Stimulated activated CD8-positive, alpha-beta memory T cell treated with anti-CD3 and anti-CD28 coated beads, Interleukin-15, amount 100 ng/mL, for 24 hours (primary cell): Measurements from ENCODE around the gene TRIOBP.
"Not testable (repeated sequence)": the region's sequence is repeated elsewhere in the genome, so short reads cannot be mapped to it uniquely, and the experiment has no call there.

Experiments
- DNase-seq: peaks from one replicate; pipeline ENCODE4 v3.0.0-alpha.2; 2020; ENCODE audit warnings: low read depth

The TRIOBP gene

DNA sequence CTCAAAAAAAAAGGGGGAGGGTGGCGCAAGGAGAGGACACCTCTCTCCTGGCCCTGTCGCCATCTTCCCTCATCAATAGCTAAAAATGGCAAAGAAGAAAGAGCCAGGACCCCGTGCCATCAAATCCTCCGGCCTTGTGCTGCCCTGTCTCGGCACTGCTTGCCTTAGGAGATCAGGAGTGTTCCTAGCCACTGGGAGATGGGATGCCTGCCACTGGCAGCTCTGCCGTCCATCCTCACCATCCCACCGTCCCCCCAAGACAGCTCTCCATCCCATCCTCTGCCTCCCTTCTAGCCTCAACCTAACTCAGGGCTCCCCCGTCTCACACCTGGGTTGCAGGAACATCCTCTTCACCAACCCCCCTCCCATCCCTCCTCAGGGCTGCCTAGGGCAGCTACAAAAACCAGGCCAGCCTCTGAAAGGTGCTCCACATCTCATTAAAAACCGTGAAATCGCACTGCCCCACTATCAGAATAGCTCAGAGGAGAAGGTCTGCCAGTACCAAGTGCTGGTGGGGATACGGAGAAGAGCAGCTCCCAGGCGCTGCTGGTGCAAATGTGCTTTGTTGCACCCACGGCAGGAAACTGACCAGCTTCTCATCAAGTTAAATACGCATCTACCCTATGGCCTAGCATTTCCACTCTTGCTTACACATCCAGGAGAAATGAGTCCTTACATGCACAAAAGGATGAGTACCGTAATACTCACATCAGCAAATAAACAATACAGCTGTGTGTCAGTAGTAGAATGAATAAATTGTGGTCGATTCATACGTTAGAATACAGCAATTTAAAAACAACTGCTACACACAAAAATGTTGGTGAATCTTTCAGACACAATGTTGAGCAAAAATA is 79.2 kb downstream of the TRIOBP start:
- no peak for DNase-seq

DNA sequence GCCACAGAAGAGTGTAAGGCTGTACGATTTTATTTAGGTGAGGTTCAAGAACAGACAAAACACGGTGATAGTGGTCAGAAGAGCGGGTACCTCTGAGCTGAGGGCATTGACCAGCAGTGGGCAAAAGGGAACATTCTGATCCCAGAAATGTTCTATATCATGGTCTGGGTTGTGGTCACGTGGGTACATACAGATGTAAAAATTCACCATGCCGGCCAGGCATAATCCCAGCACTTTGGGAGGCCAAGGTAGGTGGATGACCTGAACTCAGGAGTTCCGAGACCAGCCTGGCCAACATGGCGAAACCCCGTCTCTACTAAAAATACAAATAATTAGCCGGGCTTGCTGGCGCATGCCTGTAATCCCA is 79.8 kb downstream of the TRIOBP start:
- DNase-seq = no peak

DNA sequence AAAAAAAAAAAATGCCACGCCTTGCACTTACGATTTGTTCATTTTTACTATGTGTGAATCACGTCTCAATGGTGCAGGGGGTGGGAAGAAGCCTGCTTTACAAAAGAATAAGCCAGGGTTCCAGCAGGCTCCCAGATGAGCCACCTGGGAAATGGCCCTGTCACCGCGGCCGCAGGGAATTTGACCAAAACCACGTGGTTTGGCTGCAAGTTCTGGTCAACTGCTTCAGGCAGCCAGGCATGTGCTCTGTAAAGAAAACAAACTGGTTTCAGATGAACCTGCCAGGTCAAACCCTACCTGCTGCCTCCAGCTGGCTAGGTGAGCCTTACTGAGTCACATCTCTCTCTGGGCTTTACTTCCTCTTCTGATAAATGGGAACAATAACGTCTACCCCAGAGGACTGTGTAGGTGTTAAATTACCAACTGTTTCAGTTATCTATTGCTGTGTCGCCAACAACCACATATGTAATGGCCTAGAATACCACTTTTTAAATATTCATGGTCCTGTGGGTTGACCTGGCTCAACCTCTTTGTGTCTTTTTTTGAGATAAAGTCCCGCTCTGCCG is 80.4 kb downstream of the TRIOBP start:
- DNase-seq = no peak

DNA sequence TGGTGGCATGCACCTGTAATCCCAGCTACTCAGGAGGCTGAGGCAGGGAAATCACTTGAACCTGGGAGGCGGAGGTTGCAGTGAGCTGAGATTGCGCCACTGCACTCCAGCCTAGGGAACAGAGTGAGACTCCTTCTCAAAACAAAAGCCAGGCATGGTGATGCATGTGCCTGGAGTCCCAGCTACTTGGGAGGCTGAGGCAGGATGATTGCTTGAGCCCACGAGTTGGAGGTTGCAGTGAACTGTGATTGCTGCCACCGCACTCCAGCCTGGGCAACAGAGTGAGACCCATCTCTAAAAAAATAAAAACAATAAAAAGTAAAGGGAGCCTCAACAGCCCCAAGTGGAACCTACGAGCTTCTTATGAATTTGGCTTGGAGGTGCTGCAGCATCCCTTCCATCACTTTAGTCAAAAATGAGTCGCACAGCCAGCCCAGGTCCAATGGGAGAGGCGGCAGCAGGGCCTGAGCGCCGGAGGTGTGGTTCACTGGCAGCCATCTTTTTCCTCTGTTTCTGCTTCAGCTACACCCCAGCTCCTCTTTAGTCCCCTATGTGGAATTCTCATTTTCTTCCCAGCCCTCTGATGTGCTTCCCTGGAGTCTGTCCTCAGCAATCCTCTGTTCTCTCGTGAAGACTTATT is 81.6 kb downstream of the TRIOBP start:
- DNase-seq = no peak

DNA sequence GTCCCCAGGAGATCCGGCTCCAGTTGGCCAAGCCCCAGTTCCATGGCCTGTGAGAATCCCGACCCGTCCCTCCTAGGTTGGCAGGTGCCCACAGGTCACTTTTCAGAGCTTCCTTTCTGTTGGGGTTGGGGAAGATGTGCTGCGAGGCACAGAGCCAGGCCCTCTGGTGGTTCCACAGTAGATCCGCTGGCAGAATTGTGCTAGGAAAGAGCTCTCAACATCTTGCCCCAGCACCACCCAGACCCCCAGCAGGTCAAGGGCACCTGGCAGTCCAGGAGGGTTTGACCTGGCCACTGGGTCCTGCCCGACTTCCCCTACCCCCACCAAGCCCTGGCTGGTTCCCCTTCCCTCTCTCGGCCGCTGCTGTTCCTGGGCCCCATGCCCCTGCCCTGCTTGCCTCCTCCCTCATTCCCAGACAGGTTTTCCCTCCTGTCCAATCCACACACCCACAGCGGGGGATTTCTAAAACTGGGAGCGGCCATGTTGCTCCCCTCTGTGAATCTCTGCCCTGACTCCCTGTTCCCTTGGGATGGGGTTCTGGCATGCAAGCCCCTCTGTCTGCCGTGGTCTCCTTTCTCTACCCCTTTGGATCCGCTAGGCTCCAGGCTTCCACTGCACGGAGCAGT is 84.7 kb downstream of the TRIOBP start:
- DNase-seq = no peak

DNA sequence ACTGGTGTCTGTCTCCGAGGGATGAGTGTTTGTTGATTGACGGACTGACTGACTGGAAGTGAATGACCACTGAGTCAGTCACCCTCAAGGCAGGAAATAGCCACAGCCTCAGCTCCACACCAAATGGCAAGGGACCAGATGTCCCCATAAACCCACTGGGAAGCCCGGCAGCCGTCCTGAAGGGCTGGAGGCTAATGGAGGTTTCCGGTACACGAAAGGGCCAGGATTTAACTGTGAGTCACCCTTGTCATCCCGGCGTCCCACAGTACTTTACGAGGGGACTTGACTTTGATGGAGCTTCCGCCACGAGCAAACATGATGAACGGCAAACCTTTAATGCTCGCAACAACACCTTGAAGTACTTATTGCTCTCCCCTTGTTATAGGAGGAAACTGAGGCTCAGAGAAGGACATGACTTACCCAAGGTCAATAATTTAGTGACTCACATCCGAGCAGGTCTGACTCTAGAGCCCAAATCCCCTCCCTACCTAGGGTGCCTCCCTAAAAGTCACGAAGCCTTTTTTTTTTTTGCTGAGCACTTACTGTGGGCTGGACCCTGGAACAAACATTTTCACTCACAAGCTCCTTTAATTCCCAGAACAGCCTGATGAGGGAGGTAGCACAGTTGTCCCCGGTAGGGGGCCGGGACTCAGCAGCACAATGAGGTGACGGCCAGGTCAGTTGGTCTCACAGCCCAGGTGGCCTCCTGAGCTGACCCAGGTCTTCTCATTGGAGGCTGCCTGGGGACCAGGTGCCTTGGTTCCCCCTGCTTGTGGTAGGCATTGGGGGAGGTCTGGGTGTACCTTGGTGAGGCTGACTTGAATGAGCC is 85.7 kb downstream of the TRIOBP start:
- DNase-seq = no peak

DNA sequence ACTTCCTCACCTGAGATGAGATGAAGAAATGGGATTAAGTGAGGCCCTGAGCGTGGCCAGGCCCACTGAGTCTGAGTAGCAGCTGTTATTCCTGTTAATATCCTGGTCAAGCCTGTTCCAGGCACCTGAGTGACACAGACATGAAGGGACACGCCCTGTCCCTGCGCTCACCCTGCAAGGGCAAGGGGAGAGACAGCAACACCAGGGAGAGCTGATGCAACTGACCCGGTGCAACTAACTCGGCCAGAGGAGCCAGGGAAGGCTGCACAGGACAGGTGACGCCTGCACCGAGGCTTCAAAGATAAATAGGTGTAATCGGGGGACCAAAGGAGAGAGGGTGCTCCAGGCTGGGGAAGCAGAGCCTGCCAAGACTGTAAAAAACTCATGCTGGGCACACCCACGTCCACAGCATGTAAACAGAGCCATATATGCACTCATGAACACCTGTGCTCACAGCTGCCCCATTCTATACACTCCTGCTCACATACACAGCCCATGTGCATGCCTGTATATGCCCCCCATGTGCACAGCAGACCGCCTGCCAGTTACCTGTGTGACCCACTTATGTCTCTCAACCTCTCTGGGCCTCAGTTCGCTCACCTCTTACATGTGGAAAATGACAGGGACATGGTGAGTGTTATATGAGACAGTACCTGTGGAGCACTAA is 88.1 kb downstream of the TRIOBP start:
- no peak for DNase-seq

DNA sequence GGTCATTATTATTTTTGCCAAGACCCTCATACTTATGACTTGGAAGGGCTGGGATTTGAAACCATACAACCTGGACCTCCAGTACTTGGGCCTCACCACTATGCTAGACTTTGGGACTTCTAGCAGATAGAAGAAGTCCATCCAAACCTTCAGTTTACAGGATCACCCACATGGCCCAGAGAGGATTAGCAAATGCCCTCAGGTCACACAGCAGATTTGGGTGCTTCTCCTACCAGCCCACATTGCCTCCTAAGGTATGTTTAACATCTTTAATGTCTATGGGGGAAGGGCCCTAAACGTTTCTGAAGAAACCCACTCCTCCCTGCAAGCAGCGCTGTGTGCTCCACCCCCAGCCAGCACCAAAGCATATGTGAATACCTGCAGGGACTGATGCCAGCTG is 93.4 kb downstream of the TRIOBP start:
- DNase-seq = no peak

DNA sequence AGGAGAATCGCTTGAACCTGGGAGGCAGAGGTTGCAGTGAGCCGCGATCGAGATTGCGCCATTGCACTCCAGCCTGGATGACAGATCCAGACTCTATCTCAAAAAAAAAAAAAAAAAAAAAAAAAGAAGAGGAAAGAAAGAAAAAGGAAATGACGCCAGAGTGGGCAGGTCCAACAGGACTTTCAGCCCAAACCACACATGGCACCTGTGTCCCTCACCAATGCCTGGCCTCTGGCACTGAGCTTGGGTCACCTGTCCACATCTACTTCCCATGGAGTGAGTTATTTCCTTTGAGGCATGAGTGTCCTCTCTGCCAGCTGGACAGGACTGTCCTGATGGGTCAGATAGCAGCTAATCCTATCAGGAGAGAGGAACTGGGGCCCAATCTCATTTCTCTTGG is 95.6 kb downstream of the TRIOBP start:
- DNase-seq = no peak

DNA sequence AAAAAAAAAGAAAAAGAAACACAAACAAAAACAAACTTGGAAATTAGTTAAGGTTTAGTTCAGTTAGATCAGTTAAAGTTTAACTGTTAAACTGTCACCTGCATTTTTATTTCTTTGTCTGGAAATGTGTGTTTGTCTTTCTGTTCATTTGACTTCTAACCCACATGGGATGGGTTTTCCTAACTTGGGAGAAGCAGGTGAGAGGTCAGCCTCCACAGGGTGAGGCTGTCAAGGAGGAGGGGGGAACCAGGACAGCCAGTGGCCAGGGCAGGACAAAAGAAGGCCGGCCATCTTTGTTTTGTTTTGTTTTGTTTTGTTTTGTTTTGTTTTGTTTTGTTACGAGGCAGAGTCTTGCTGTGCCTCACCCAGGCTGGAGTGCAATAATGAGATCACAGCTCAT is 97.5 kb downstream of the TRIOBP start:
- DNase-seq = no peak

DNA sequence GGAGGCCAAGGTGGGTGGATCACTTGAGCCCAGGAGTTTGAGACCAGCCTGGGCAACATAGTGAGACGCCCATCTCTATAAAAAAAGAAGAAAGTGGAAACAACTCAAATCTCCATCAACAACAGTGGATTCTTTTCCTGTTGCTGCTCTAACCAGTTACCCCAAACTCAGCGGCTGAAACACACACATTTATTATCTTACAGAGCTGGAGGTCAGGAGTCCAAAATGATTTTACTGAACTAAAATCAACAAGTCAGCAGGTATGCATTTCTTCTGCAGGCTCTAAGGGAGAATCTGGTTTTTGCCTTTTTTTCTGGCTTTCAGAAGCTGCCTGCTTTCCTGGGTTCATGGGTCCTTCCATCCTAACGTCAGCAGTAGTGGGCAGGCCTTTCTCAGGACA is 99.2 kb downstream of the TRIOBP start:
- DNase-seq = no peak

DNA sequence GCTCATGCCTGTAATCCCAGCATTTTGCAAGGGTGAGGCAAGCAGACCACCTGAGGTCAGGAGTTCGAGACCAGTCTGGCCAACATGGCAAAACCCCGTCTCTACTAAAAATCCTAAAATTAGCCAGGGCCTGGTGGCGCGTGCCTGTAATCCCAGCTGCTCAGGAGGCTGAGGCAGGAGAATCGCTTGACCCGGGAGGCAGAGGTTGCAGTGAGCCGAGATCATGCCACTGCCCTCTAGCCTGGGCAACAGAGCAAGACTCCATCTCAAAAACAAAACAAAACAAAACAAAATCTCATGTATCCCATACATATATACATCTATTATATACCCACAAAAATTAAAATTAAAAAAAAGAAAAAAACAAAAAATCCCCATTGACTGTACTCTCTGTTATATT is 100.4 kb downstream of the TRIOBP start:
- DNase-seq = not testable (repeated sequence)

DNA sequence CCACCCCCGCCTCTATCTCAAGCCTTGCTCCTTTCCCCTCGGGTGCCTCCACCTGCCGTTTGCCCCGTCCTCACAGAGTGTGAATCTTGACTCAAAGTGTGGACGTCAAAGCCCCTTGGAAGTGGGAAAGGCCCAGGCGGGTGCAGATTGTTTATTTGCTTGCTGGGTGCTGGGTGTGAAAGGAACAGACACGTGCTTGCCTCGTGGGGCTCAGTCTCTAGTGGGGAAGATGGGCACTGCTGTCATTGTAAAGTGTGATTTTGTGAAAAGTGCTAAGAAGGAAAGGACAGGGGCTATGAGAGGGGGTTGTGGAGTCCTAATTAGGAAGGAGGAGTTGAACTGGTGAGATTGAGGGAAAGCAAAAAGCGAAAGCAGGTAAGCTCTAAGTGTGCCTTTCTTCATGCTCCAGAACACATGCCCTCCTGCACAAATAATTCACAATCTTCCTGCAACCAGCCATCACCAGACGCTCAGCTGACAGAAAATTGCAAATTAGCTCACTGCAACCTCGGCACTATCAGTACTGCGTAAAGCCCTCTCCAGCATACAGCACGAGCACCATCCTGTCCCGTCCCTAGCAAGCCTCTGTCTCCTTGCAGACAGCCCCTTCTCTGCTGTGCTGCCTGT is 101.1 kb downstream of the TRIOBP start:
- DNase-seq = no peak

DNA sequence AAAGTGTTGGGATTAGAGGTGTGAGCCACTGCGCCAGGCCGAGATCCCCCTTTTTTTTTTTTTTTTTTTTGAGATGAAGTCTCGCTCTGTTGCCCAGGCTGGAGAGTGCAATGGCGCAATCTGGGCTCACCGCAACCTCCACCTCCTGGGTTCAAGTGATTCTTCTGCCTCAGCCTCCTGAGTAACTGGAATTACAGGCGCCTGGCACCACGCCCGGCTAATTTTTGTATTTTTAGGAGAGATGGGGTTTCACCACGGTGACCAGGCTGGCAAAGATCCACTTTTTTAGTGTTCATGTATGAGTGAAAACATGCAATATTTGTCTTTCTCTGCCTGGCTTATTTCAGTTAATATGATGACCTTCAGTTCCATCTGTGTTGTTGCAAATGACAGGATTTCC is 103.1 kb downstream of the TRIOBP start:
- DNase-seq = not testable (repeated sequence)

DNA sequence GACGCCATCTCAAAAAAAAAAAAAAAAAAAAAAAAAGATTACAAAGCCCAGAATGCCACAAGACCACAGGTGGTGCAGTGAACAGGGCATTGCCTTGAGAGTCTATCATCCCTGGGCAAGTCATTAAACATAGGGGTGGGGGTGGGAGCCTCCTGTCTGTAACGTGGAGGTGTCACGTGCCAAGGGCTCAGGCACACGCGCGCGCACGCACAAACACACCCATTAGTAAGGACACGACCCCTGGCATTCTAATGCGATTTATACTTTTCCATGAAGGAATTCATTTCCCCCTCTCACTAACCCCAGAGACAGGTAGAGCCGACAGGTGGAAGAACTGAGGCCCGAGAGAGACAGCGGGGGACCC is 105.1 kb downstream of the TRIOBP start:
- no peak for DNase-seq

DNA sequence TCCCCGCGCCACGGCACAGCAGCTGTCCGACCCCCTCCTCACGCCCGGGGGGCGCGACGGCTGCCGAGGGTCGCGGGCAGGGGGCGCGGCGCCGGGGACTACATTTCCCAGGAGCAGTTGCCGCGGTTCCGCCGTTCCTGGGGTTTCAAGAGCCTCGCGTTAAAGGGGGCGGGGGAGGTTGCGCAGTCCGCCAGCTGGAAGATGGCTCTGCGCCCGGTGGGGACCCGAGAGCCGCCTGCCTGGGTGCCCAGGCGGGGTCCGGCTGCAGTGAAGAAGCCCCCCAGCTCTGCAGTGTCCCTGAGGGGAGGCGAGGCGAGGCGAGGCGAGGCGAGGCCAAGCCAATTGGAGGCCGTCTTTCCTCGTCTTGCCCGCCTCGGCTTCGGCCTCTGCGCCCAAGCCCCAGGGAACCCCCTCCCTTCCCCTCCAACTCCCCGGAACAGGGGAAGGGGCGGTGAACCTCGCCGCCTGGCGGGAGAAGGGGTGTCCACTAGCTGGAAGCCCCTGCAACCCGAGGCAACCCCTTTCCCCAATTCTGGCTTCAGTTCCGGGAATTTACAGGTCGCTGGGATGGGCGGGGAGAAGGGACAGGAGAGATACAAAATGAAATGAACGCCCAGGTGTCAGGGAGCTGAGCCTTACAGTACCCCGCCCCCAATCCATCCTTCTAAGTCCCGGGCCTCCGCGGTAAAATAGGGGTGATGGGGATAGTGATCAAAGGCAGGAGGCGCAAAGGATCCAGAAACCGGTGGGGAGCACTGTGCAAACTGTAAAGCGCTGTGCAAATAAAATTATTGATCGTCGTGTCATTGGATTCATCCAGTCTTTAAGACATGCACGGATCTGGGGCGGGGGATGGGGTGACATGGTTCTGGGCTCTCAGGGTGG is 105.7 kb downstream of the TRIOBP start:
- DNase-seq = no peak

DNA sequence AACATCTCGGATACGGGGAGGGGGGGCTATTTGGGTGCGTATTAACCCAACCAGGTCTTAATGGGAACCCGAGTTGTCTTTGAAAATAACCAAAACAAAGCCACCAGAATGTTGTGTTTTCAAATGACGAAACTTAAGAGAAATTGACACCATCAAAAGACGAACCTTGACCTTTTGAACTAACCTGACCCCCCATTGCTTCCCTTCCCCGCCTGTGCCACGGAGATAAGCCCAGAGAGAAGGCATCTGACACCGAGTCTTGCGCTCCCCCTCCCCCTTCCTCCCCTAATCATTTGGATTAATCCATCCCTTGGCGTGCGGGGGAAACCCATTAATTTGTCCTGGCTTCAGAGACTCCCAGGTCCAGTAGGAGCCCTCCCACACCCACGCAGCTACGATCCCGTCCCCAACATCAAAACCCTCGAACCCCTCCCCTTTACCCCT is 106.4 kb downstream of the TRIOBP start:
- DNase-seq = no peak

DNA sequence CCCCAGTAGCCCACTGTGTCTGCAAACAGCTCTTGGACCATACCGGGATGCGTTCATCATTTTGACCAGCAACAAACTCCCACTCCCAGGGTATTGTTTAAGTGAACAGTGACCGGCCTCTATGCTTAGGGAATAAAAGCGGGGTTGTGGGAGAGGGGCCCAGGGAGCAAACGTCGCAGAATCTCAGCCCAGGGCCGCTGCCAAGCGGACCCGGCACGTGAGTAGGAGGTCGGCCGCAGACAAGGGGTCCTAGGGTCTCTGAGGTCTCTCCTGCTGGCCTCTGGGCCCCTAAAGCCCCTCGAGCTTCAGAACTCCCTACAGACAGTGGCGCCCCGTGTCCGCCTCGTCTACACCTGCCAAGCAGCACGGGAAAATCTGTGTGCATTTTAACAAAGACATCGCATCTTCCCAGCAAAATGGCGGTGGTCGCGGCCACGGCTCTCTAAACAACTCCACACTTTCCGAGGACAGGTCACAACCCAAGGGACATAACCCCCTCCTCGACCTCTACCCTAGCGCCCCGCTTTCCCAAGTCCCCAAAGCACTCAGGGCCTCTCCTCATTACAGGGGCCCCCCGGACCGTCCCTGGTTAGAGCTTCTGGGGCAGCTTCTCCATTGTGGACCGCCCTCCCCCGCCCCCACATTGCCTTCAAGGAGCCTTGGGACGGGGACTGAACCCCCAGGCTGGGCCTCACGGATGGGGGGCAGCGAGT is 106.9 kb downstream of the TRIOBP start:
- DNase-seq = no peak

DNA sequence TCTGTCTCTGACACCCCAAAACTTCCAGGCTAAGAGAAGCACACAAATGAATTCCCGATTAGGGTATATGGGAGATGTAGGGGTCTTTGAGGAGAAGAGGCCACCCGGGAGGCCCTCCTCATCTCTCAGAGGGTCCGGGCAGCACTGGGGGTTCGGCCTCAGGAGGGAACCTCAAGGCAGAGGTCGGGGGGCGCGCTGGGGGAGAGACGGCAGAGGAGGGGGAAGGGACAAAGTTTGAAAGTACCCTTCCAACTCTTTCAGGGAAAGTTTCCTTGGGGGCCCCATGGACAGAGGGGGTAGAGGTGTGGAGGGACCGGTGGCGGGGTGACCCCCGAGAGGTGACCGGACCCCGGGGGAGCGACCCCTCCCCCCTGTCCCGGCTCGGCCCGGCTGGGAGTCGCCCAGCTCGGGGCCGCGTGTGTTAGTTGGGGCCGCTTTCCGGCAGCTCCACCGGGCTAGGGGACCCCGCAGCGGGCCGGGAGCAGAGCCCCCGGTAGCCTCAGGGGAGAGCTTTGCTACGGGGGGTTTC is 107.6 kb downstream of the TRIOBP start:
- DNase-seq = no peak
